Panc1 (cell line): ENCODE data around the gene PTPRJ.

ENCODE experiments used
- POLR2AphosphoS5 ChIP-seq: IDR thresholded peaks from 2 replicates; pipeline ENCODE4 v1.6.1; 2012; ENCODE audit warnings: mild to moderate bottlenecking, low read depth, low read length, moderate library complexity
- SIN3A ChIP-seq: IDR thresholded peaks from 2 replicates; pipeline ENCODE4 v1.6.1; 2012; ENCODE audit warnings: low read depth, mild to moderate bottlenecking, low read length, moderate library complexity, borderline replicate concordance; ENCODE audit not compliant: insufficient read depth
- TCF7L2 ChIP-seq: IDR thresholded peaks from 2 replicates; pipeline ENCODE4 v1.6.1; 2011; ENCODE audit warnings: mild to moderate bottlenecking, low read depth, low read length, inconsistent platforms
- TF ChIP-seq, protein P1 (sequence below): fragments of 450-650 bp; IDR thresholded peaks from 2 replicates; pipeline ENCODE4 v1.5.1; 2017; ENCODE audit warnings: mild to moderate bottlenecking

DNA sequence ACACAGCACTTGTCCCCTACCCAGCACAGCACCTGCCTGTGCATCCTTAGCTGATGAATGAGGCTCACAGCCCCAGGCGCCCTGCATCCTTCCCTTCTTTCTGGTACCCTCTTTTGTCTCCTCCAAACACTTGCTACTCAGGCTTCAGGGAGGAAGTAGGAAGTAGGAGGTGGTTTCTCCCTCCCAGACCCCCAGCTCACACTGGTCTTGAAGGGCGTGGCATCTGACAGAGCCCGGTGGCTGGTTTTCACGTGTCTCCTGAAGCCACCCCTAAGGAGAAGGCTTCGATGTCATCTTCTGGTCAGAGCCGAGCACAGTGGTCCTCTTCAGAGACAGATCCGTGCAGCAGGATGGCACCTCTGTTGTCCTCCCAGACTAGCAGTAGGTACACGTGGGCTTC, 109.8 kb downstream of the PTPRJ start:
- TF ChIP-seq, protein P1, sequence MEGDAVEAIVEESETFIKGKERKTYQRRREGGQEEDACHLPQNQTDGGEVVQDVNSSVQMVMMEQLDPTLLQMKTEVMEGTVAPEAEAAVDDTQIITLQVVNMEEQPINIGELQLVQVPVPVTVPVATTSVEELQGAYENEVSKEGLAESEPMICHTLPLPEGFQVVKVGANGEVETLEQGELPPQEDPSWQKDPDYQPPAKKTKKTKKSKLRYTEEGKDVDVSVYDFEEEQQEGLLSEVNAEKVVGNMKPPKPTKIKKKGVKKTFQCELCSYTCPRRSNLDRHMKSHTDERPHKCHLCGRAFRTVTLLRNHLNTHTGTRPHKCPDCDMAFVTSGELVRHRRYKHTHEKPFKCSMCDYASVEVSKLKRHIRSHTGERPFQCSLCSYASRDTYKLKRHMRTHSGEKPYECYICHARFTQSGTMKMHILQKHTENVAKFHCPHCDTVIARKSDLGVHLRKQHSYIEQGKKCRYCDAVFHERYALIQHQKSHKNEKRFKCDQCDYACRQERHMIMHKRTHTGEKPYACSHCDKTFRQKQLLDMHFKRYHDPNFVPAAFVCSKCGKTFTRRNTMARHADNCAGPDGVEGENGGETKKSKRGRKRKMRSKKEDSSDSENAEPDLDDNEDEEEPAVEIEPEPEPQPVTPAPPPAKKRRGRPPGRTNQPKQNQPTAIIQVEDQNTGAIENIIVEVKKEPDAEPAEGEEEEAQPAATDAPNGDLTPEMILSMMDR = no peak
- TF ChIP-seq TCF7L2 (no peak), POLR2AphosphoS5 (no peak), SIN3A (no peak)
